ENCODE results near the gene NRXN3.

The NRXN3 gene

GRCh38 chr14:79144896-79145295 is 974.7 kb downstream of the NRXN3 start:
- H3K27me3 ChIP-seq (replicated peaks; ENCODE audit: control insufficient read depth, insufficient read depth, low read length) = no peaks in the 10 kb centered on the region
- H3K36me3 ChIP-seq (ENCODE audit: control insufficient read depth, insufficient read depth, low read length) = no peaks in the 10 kb centered on the region
- H3K4me3 ChIP-seq (replicated peaks; ENCODE audit: low read depth, low read length) = no peak overlapping the region
- no peak for DNase-seq (ENCODE audit: extremely low read depth, insufficient read length)
- TF ChIP-seq, protein P1, sequence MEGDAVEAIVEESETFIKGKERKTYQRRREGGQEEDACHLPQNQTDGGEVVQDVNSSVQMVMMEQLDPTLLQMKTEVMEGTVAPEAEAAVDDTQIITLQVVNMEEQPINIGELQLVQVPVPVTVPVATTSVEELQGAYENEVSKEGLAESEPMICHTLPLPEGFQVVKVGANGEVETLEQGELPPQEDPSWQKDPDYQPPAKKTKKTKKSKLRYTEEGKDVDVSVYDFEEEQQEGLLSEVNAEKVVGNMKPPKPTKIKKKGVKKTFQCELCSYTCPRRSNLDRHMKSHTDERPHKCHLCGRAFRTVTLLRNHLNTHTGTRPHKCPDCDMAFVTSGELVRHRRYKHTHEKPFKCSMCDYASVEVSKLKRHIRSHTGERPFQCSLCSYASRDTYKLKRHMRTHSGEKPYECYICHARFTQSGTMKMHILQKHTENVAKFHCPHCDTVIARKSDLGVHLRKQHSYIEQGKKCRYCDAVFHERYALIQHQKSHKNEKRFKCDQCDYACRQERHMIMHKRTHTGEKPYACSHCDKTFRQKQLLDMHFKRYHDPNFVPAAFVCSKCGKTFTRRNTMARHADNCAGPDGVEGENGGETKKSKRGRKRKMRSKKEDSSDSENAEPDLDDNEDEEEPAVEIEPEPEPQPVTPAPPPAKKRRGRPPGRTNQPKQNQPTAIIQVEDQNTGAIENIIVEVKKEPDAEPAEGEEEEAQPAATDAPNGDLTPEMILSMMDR (IDR thresholded peaks at IDR 0.05; ENCODE audit: insufficient read depth, low read length, poor library complexity, severe bottlenecking) = no peak

DNA sequence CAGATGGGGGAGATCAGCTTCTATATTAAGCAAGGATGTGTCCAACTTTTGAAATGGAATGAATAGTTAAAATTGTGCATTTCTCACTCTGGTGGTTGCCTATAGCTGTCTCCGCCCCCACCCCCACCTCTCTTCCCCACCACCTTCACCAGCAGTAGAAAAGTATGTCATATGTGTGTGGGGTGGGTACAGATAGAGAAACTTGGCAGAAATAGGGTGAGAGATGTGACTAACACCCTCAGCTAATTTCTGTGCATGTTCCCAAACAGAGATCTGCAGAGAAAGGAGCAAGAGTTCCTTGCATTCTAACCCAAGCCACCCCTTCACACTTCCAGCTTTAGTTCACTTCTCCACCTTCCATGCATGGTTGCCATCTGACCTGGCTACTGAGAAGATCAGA is 980.1 kb downstream of the NRXN3 start:
- DNase-seq (ENCODE audit: extremely low read depth, insufficient read length) = no peak
- no peak overlapping the region for H3K4me3 ChIP-seq (replicated peaks; ENCODE audit: low read depth, low read length)
- TF ChIP-seq, protein P1 (IDR thresholded peaks at IDR 0.05; ENCODE audit: insufficient read depth, low read length, poor library complexity, severe bottlenecking) = no peak
- H3K27me3 ChIP-seq (replicated peaks; ENCODE audit: control insufficient read depth, insufficient read depth, low read length) = no peaks in the 10 kb centered on the region
- no peaks in the 10 kb centered on the region for H3K36me3 ChIP-seq (ENCODE audit: control insufficient read depth, insufficient read depth, low read length)

GRCh38 chr14:79157369-79157768 is 987.2 kb downstream of the NRXN3 start:
- TF ChIP-seq, protein P1 (IDR thresholded peaks at IDR 0.05; ENCODE audit: insufficient read depth, low read length, poor library complexity, severe bottlenecking) = no peak
- DNase-seq (ENCODE audit: extremely low read depth, insufficient read length) = no peak
- Histone ChIP-seq H3K27me3 (replicated peaks; ENCODE audit: control insufficient read depth, insufficient read depth, low read length) (no peaks in the 10 kb centered on the region), H3K4me3 (replicated peaks; ENCODE audit: low read depth, low read length) (no peak overlapping the region), H3K36me3 (ENCODE audit: control insufficient read depth, insufficient read depth, low read length) (no peaks in the 10 kb centered on the region)

GRCh38 chr14:79161571-79161970 is 991.4 kb downstream of the NRXN3 start:
- Histone ChIP-seq H3K27me3 (replicated peaks; ENCODE audit: control insufficient read depth, insufficient read depth, low read length) (no peaks in the 10 kb centered on the region), H3K36me3 (ENCODE audit: control insufficient read depth, insufficient read depth, low read length) (no peaks in the 10 kb centered on the region), H3K4me3 (replicated peaks; ENCODE audit: low read depth, low read length) (no peak overlapping the region)
- DNase-seq (ENCODE audit: extremely low read depth, insufficient read length) = no peak
- TF ChIP-seq, protein P1 (IDR thresholded peaks at IDR 0.05; ENCODE audit: insufficient read depth, low read length, poor library complexity, severe bottlenecking) = no peak

DNA sequence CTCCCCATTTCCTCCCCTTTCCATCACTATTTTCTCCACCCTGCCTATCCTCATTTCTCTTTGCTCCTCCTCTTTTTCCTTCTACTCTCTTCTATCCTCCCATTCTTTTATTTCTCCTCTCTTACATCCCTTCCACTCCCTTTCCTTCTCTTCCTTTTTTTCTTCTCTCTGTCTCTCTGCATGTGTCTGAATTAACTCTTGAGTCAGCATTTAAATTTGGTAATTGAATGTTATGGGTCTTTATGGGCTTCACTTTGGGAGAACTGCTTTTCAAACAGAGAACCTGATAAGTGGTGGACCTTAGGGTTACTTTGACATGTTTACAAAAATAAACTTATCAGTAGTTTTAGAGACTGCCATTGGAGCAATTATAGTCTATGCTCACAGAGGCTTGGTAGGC is 992.7 kb downstream of the NRXN3 start:
- Histone ChIP-seq H3K4me3 (replicated peaks; ENCODE audit: low read depth, low read length) (no peak overlapping the region), H3K36me3 (ENCODE audit: control insufficient read depth, insufficient read depth, low read length) (no peaks in the 10 kb centered on the region), H3K27me3 (replicated peaks; ENCODE audit: control insufficient read depth, insufficient read depth, low read length) (no peaks in the 10 kb centered on the region)
- TF ChIP-seq, protein P1 (IDR thresholded peaks at IDR 0.05; ENCODE audit: insufficient read depth, low read length, poor library complexity, severe bottlenecking) = no peak
- DNase-seq (ENCODE audit: extremely low read depth, insufficient read length) = no peak

DNA sequence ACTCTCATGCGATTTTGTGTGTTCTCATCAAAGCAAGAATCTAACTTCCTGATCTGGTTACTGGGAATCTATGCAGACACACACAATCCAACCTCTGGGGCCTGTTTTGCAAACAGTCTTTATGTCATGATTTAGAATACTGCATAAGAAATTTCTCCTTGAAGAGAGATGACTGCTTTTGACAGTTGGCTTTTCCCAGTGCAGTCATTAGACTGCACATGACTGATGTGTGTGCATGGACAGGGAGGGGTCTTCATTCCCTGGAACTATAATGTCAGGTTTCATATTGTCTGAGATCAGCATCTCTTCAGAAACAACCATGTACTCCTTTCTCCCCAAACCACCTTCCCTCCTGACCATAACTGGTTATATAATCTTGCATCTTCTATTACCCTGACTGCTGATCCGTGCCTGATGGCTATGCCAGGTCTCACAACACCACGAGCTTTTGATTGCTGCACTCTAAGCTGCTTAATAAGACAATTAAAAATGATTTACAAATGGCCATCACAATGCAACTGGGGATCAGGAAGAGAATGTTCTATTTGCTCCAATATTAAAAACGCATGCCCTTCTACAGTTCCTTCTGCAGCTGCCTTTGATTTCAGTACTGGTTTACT is 995.4 kb downstream of the NRXN3 start:
- DNase-seq (ENCODE audit: extremely low read depth, insufficient read length) = no peak
- no peaks in the 10 kb centered on the region for H3K36me3 ChIP-seq (ENCODE audit: control insufficient read depth, insufficient read depth, low read length)
- H3K4me3 ChIP-seq (replicated peaks; ENCODE audit: low read depth, low read length) = no peak overlapping the region
- H3K27me3 ChIP-seq (replicated peaks; ENCODE audit: control insufficient read depth, insufficient read depth, low read length) = no peaks in the 10 kb centered on the region
- TF ChIP-seq, protein P1 (IDR thresholded peaks at IDR 0.05; ENCODE audit: insufficient read depth, low read length, poor library complexity, severe bottlenecking) = no peak

Data from GM06990 (cell line).